Osteoblast (primary cell): Measurements from ENCODE around the gene SDC1. TPM values are rescaled to one million over a fixed set of nuclear protein-coding genes. Genes with fewer than 3 reads are reported as not detected.

ENCODE experiments used
- DNase-seq: peaks from one replicate; pipeline ENCODE4 v3.0.0; 2011; ENCODE audit warnings: low spot score, mixed read lengths; ENCODE audit not compliant: insufficient read length; ENCODE audit errors: missing footprints
- H2AFZ ChIP-seq: 2 replicates; pipeline ENCODE4 v1.6.0; 2011; ENCODE audit warnings: mild to moderate bottlenecking, low read length
- H3K27ac ChIP-seq: 2 replicates; pipeline ENCODE4 v1.5.1; 2011; ENCODE audit warnings: mild to moderate bottlenecking, low read depth, low read length, moderate library complexity
- H3K27me3 ChIP-seq: 2 replicates; pipeline ENCODE4 v1.6.0; 2012; ENCODE audit warnings: mild to moderate bottlenecking, control low read depth, inconsistent platforms, low read length, moderate library complexity; ENCODE audit not compliant: insufficient read depth
- H3K36me3 ChIP-seq: 2 replicates; pipeline ENCODE4 v1.5.1; 2011; ENCODE audit warnings: mild to moderate bottlenecking, low read length, control low read depth, moderate library complexity; ENCODE audit not compliant: insufficient read depth
- H3K4me1 ChIP-seq: 2 replicates; pipeline ENCODE4 v1.5.1; 2011; ENCODE audit warnings: mild to moderate bottlenecking, low read length, control low read depth, moderate library complexity; ENCODE audit not compliant: insufficient read depth
- H3K4me2 ChIP-seq: 2 replicates; pipeline ENCODE4 v1.6.0; 2011; ENCODE audit warnings: mild to moderate bottlenecking, low read length; ENCODE audit not compliant: insufficient read depth
- H3K4me3 ChIP-seq: fragments of 200-600 bp; sonication (generic); 3 replicates; pipeline ENCODE4 v1.5.1; 2012; ENCODE audit warnings: mild to moderate bottlenecking, low read length, inconsistent platforms; ENCODE audit not compliant: insufficient read depth
- H3K79me2 ChIP-seq: 2 replicates; pipeline ENCODE4 v1.6.0; 2012; ENCODE audit warnings: mild to moderate bottlenecking, low read length, control low read depth, inconsistent platforms; ENCODE audit not compliant: insufficient read depth
- H3K9me3 ChIP-seq: 2 replicates; pipeline ENCODE4 v1.5.1; 2011; ENCODE audit warnings: low read depth, low read length, control low read depth
- H4K20me1 ChIP-seq: 2 replicates; pipeline ENCODE4 v1.6.0; 2012; ENCODE audit warnings: mild to moderate bottlenecking, low read length, control low read depth; ENCODE audit not compliant: insufficient read depth
- CTCF ChIP-seq: IDR thresholded peaks from 2 replicates; pipeline ENCODE4 v1.5.1; 2011; ENCODE audit warnings: mild to moderate bottlenecking, low read depth, low read length, moderate library complexity; ENCODE audit errors: extremely low read depth
- total RNA-seq: library from RNA; depleted of rRNA; stranded (reverse); fragments of >200 nt; gene quantifications from 2 replicates; pipeline ENCODE4 v1.2.3, GENCODE V29; 2012

Gene SDC1
- total RNA-seq, 1 donor, result 7.6 TPM

- H3K4me2 ChIP-seq, result no peak overlapping the region
- no peak overlapping the region for H2AFZ ChIP-seq
- peak; percentile 84 for DNase-seq
- H3K9me3 ChIP-seq, result no peaks in the 10 kb centered on the region
- H3K27me3 ChIP-seq, result no peaks in the 10 kb centered on the region
- H3K4me1 ChIP-seq, result no peaks in the 10 kb centered on the region
- H3K36me3 ChIP-seq, result no peaks in the 10 kb centered on the region
- H3K79me2 ChIP-seq, result no peaks in the 10 kb centered on the region
- H3K27ac ChIP-seq, result no peak overlapping the region
- no peaks in the 10 kb centered on the region for H4K20me1 ChIP-seq
- H3K4me3 ChIP-seq, result no peak overlapping the region
- no peak for TF ChIP-seq CTCF
Observed at GRCh38 chr2:20214566-20215182, 10.3 kb downstream of the SDC1 start.

GRCh38 chr2:20213651-20214565 is 11.0 kb downstream of the SDC1 start:
- Histone ChIP-seq H3K27me3 (no peaks in the 10 kb centered on the region), H3K27ac (no peak overlapping the region), H3K4me3 (no peak overlapping the region), H3K79me2 (no peaks in the 10 kb centered on the region), H2AFZ (no peak overlapping the region), H3K9me3 (no peaks in the 10 kb centered on the region), H3K4me1 (no peaks in the 10 kb centered on the region), H3K36me3 (no peaks in the 10 kb centered on the region), H4K20me1 (no peaks in the 10 kb centered on the region), H3K4me2 (no peak overlapping the region)
- no peak for TF ChIP-seq CTCF
- peak; percentile 68 for DNase-seq

- Histone ChIP-seq H3K79me2 (no peaks in the 10 kb centered on the region), H3K4me1 (peaks cover 3% of the 10 kb centered on the region), H3K27me3 (no peaks in the 10 kb centered on the region), H3K36me3 (no peaks in the 10 kb centered on the region), H3K4me3 (no peak overlapping the region), H3K27ac (no peak overlapping the region), H2AFZ (no peak overlapping the region), H3K9me3 (no peaks in the 10 kb centered on the region), H3K4me2 (no peak overlapping the region), H4K20me1 (no peaks in the 10 kb centered on the region)
- TF ChIP-seq CTCF, result no peak
- DNase-seq, result peak; percentile 80
Observed at GRCh38 chr2:20212871-20213503, 11.9 kb downstream of the SDC1 start.

GRCh38 chr2:20212459-20212870 is 12.5 kb downstream of the SDC1 start:
- Histone ChIP-seq H2AFZ (no peak overlapping the region), H3K27ac (no peak overlapping the region), H4K20me1 (no peaks in the 10 kb centered on the region), H3K79me2 (no peaks in the 10 kb centered on the region), H3K4me2 (no peak overlapping the region), H3K27me3 (no peaks in the 10 kb centered on the region), H3K4me3 (no peak overlapping the region), H3K36me3 (no peaks in the 10 kb centered on the region), H3K9me3 (no peaks in the 10 kb centered on the region), H3K4me1 (peaks cover 3% of the 10 kb centered on the region)
- peak; percentile 85 for DNase-seq
- no peak for TF ChIP-seq CTCF
